DMS53 treated with DMSO at 0.1 percent for 48 hours (cell line): Measurements from ENCODE around the gene SGCD.
"Not testable (repeated sequence)": the region's sequence is repeated elsewhere in the genome, so short reads cannot be mapped to it uniquely, and the experiment has no call there.

ENCODE experiments used
- DNase-seq: peaks from one replicate; lab custom pipeline; 2025; ENCODE audit not compliant: unreplicated experiment; lab: John Stamatoyannopoulos, UW

Gene SGCD

GRCh38 chr5:156552855-156553358 lies 225.9 kb downstream of the SGCD start:
- no peak for DNase-seq

- no peak for DNase-seq
Observed at GRCh38 chr5:156556666-156557406, 229.9 kb downstream of the SGCD start.

GRCh38 chr5:156560002-156560401 lies 233.0 kb downstream of the SGCD start:
- DNase-seq, result no peak

- DNase-seq, result no peak
Observed at GRCh38 chr5:156561651-156562050, 234.7 kb downstream of the SGCD start.

DNA sequence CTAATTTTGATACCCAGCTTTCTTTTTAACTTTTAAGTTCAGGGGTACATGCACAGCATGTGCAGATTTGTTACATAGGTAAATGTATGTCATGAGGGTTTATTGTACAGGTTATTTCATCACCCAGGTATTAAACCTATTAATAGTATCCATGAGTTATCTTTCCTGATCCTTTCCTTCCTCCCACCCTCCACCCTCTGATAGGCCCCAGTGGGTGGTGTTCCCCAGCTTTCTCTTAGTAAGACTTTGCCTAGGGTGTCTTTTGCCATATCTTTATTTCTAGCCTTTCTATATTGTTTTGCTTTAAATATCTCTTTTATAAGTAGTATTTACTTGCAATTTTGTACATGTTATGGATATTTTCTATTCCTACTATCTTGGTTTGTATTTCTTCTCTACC lies 243.7 kb downstream of the SGCD start:
- DNase-seq, result no peak

DNA sequence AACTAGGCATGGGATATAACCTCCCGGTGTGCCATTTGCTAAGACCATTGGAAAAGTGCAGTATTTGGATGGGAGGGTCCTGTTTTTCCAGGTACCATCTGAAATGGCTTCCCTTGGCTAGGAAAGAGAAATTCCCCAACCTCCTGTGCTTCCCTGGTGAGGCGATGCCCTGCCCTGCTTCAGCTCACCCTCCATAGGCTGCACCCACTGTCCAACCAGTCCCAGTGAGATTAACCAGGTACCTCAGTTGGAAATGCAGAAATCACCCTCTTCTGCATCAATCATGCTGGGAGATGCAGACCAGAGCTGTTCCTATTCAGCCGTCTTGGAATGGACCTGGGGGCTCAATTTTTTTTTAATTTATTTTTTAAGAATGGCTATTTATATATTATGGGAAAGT lies 254.8 kb downstream of the SGCD start:
- no peak for DNase-seq

DNA sequence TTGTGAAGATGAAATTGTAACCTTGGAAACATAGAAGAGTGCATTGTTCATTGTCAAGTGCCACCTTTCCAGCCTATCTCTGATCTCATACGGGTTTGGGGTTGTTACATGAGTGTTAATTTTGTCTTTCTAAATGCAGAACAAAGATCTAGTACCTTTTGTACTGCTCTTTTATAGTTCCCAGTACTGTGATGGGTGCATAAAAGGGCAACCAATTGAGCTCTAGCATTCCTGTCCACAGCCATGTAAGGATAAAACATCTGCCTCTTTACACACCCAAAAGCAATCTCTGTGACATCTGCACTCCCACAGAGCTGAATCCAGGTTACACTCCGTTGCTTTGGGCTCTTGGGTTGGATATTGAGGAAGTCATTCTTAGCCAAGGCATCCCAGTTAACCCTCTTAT lies 255.2 kb downstream of the SGCD start:
- no peak for DNase-seq

DNA sequence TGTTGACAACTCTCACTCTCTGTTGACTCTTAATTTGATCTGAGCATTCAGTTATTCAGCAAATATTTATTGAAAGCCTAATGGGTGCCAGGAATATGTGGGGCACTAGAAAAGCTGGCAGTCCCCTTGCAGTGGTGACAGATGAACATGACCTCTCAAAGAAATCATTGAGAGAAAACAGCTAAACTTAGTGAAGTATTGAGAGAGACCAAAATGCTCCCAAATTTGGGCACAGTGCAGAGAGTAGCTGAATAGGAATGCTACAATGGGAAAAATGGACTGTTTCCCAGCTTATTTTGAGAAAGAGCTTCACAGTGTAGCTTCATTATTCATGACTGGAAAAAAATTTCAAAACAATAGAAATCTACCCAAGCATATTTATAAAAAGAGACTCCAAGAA lies 257.9 kb downstream of the SGCD start:
- no peak for DNase-seq

GRCh38 chr5:156585999-156586398 lies 259.0 kb downstream of the SGCD start:
- DNase-seq, result no peak

DNA sequence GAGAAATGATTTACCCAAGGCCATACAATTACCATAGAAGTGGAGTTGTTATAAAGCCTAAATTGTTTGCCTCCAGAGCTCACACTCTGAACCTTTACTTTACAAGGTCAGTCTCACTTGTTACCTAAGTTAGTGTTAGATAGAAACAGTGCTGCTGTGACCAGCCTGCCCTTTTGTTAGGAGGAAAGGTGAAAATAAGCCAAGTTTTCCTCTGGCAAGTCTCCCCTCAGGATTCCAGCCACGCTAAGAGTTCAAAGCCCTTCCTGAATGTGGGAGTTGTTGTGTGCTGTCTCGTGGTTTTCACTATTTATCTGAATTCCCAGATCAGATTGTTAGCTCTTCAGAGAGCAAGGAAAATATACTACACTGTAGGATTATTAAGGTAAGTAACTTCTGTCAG lies 260.0 kb downstream of the SGCD start:
- DNase-seq, result no peak

- no peak for DNase-seq
Observed at GRCh38 chr5:156588306-156588705, 261.3 kb downstream of the SGCD start.

- DNase-seq, result no peak
Observed at GRCh38 chr5:156589104-156589945, 262.4 kb downstream of the SGCD start.

DNA sequence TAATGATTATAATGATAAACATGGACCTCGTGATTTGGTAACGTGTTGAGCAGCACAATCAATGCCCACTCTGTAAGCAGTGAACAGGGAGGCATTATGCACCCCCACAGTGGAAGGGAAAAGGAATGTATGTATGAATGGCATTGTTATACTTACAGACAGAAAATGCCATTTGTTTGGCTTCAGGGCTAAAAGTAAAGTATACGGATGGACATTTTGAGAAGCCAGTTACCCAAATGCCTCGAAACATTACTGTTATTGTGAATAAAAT lies 262.9 kb downstream of the SGCD start:
- no peak for DNase-seq

DNA sequence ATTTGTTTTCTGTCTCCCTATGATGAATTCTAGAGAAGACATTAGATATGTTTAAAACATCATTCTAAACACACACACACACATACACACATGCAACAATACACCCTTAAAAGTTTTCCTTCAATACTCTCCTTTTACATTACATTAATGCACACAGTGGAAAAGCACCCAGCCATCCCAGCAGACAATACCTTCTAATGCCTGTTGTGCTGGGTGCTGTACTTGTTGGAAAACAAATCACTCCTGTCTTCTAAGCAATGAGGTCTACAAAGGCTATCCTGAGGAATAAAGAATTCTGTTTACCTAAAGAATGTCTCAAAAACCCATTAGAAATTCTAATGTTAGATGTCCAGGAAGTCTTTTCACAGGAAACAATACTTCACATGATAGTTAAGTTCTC lies 264.0 kb downstream of the SGCD start:
- DNase-seq, result no peak

- DNase-seq, result no peak
Observed at GRCh38 chr5:156591631-156592030, 264.7 kb downstream of the SGCD start.

- no peak for DNase-seq
Observed at GRCh38 chr5:156593546-156593945, 266.6 kb downstream of the SGCD start.

- DNase-seq, result no peak
Observed at GRCh38 chr5:156594406-156594805, 267.4 kb downstream of the SGCD start.

DNA sequence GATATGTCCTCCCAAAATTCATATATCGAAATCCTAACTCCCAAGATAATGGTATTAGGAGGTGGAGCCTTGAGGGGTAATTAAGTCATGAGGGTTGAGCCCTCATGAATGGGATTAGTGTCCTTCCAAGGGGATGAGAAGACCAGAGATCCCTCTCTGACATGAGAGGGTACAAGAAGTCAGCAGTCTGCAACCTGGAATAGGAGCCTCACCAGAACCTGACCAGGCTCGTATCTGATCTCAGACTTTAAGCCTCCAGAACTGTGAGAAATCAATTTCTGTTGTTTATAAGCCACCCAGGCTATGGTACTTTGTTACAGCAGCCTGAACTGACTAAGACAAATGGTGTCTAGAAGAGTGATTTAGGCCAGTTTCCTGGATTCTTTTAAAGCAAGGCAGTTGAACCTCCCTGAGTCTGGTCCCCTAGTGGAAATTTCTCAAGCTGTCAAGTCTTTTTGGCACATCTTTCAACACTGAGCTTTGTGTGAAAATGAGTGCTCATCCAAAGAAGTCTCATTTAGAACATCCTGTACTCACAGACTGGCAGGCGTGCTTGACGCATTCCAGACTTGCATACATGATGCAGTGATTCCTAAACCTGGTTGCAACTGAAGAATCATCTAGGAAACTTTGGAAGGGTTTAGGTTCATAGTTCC lies 268.3 kb downstream of the SGCD start:
- DNase-seq, result no peak

- DNase-seq, result no peak
Observed at GRCh38 chr5:156597276-156597675, 270.3 kb downstream of the SGCD start.

DNA sequence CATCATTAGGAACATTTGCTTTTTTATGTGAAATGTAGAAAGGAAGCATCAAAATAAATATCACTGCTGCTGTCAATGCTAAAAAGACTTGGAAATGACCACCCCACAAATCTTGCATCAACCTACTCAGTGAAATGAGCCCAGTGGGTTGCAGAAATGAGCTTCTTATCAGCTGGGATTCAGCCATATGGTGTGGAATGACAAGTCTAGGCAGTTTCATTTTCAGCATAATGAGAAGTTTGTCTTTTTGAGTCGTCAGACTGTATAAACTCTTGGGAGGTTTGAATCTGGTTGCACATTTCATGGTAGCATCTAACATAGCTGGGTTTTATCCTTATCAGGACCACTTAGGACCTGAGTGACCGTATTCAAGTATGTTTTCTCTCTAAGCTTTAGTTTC lies 272.0 kb downstream of the SGCD start:
- no peak for DNase-seq

DNA sequence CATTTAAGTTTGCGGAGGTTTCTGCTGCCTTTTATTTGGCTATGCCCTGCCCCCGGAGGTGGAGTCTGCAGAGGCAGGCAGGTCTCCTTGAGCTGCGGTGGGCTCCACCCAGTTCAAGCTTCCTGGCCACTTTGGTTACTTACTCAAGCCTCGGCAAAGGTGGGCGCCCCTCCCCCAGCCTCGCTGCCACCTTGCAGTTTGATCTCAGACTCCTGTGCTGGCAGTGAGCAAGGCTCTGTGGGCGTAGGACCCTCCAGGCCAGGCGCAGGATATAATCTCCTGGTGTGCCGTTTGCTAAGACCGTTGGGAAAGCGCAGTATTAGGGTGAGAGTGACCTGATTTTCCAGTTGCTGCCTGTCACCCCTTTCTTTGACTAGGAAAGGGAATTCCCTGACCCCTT lies 283.6 kb downstream of the SGCD start:
- DNase-seq, result not testable (repeated sequence)

DNA sequence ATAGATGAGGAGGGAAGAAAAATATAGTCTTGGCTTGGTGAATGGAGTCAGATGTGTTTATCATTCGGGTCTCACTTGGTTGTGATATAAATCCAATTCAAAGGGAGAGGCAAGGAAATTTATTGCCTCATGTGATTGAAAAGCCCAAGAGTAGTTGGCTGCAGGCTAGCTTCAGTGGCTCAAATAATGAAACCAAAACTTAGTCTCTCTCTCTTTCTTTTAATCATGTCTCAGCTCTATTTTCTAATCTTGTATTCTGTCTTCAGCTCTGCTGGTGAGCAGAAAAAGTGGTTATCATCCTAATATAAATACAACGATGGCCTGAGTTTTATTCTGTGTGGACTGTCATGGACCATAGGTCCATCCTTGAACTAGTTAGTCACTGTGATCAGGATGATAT lies 288.9 kb downstream of the SGCD start:
- no peak for DNase-seq
